ENCODE results near the gene GPR158.

- TF ChIP-seq CTCF (conservative IDR thresholded peaks at IDR 0.05 in 1 of 2, IDR thresholded peaks at IDR 0.05 in 1 of 2; ENCODE audit: low read depth in 1 of 2, low read length in 2 of 2) (no peak), EZH2 (IDR thresholded peaks at IDR 0.05; ENCODE audit: low read length, missing control alignments) (no peak)
Measured at GRCh38 chr10:25130906-25131305, 43.9 kb upstream of the GPR158 start.

Data from fibroblast of lung (primary cell).